GM18498 (cell line): ENCODE results near the gene NOS1AP.
"Not testable (repeated sequence)": the region's sequence is repeated elsewhere in the genome, so short reads cannot be mapped to it uniquely, and the experiment has no call there.

Experiments
- ATAC-seq: cut with Tn5 transposase; IDR thresholded peaks from one replicate; pipeline ENCODE4 v1.9.1; 2021; ENCODE audit warnings: mild to moderate bottlenecking, moderate library complexity; ENCODE audit not compliant: unreplicated experiment

NOS1AP gene

GRCh38 chr1:162191396-162192305 is 122.2 kb downstream of the NOS1AP start:
- no peak for ATAC-seq

GRCh38 chr1:162192306-162192678 is 122.8 kb downstream of the NOS1AP start:
- no peak for ATAC-seq

- no peak for ATAC-seq
These were observed 123.3 kb downstream of the NOS1AP start for GRCh38 chr1:162192763-162193162.

- no peak for ATAC-seq
These were observed 123.7 kb downstream of the NOS1AP start for GRCh38 chr1:162193221-162193620.

- no peak for ATAC-seq
These were observed 124.3 kb downstream of the NOS1AP start for GRCh38 chr1:162193815-162194214.

- ATAC-seq: no peak
These were observed 126.1 kb downstream of the NOS1AP start for GRCh38 chr1:162195567-162195966.

- no peak for ATAC-seq
These were observed 126.9 kb downstream of the NOS1AP start for GRCh38 chr1:162196387-162196786.

GRCh38 chr1:162197041-162197531 is 127.6 kb downstream of the NOS1AP start:
- no peak for ATAC-seq

GRCh38 chr1:162197615-162198421 is 128.3 kb downstream of the NOS1AP start:
- no peak for ATAC-seq

GRCh38 chr1:162200096-162200847 is 130.8 kb downstream of the NOS1AP start:
- no peak for ATAC-seq

- not testable (repeated sequence) for ATAC-seq
These were observed 131.6 kb downstream of the NOS1AP start for GRCh38 chr1:162201062-162201461.

GRCh38 chr1:162204129-162204822 is 134.8 kb downstream of the NOS1AP start:
- ATAC-seq: no peak

- no peak for ATAC-seq
These were observed 135.3 kb downstream of the NOS1AP start for GRCh38 chr1:162204823-162205155.

GRCh38 chr1:162206300-162206699 is 136.8 kb downstream of the NOS1AP start:
- no peak for ATAC-seq

- no peak for ATAC-seq
These were observed 137.5 kb downstream of the NOS1AP start for GRCh38 chr1:162206749-162207635.

- ATAC-seq: no peak
These were observed 138.4 kb downstream of the NOS1AP start for GRCh38 chr1:162207862-162208261.

GRCh38 chr1:162210196-162210595 is 140.7 kb downstream of the NOS1AP start:
- ATAC-seq: no peak

- ATAC-seq: no peak
These were observed 143.2 kb downstream of the NOS1AP start for GRCh38 chr1:162212713-162213112.

GRCh38 chr1:162213281-162213912 is 143.9 kb downstream of the NOS1AP start:
- ATAC-seq: no peak
